CD4-positive, alpha-beta T cell treated with Interleukin-12 subunit alpha and Interleukin-12 subunit beta, for 1 hour (primary cell): ENCODE measurements around the gene COL27A1.

ENCODE experiments used
- DNase-seq: peaks from one replicate; pipeline ENCODE4 v3.0.0-alpha.2; 2020

The COL27A1 gene

DNA sequence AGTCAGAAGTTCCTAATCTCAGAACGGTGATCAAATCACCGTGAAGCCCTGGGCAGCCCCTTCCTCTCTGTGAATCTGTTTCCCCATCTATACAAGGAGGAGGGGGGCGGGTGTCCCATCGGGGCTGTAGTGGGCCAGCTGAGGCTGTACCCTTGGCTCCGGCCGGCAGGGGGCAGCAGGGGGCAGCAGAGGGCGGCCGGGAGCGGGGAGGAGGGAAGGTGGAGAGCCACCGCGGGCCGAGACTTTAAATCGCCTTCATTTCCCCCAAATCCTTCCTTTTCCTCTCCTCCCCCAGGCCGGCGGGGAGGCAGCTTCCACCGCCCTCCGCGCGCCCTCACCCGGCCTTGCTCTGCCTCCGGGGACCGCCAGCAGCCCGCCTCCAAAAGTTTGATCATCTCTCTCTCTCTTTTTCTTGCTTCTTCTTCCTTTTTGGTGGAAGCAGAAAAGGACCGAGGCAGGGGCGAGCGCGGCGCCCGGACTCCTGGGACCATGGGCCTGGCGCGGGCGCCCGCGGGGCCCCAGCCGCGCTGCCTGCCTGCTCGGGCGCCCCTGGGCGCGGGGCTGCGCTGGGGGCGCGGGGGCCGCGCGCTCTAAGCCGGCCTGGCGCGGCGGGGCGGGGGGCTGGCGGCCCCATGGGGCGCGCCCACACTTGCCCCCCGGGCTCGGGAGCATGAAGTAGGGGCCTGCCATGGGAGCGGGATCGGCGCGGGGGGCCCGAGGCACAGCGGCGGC is at the start of gene COL27A1:
COL27A1 (plus strand) TSS at position 275 of the 732 bp plus-strand sequence; CDS start at position 689, 414 bp downstream.
- DNase-seq: peak; percentile 73

DNA sequence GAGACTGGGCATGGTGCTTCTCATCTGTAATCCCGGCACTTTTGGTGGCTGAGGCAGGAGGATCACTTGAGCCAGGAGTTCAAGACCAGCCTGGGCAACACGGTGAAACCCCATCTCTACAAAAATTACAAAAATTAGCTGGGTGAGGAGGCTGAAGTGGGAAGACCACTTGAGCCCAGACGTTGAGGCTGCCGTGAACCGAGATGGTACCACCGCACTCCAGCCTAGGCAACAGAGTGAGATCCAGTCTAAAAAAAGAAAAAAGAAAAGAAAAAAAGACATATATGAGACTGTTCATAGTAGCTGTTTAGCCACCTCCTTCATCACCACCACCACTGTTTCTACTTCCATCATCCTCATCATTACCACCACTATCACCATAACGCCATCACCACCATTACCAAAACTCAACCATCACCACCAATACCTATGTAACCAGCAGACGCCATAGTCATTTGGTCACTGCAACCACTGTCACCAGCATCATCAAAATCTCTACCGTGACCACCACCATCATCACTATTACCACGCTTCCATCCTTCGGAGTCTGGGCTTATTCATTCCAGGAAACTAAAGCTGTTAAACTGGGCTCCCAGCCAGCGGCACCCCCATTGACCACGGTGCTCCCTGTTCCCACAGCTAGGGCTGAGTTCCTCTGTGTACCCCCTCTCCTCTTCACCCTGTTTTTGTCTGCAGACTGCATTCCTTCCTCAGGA is 47.9 kb upstream of the COL27A1 start:
- DNase-seq: no peak

DNA sequence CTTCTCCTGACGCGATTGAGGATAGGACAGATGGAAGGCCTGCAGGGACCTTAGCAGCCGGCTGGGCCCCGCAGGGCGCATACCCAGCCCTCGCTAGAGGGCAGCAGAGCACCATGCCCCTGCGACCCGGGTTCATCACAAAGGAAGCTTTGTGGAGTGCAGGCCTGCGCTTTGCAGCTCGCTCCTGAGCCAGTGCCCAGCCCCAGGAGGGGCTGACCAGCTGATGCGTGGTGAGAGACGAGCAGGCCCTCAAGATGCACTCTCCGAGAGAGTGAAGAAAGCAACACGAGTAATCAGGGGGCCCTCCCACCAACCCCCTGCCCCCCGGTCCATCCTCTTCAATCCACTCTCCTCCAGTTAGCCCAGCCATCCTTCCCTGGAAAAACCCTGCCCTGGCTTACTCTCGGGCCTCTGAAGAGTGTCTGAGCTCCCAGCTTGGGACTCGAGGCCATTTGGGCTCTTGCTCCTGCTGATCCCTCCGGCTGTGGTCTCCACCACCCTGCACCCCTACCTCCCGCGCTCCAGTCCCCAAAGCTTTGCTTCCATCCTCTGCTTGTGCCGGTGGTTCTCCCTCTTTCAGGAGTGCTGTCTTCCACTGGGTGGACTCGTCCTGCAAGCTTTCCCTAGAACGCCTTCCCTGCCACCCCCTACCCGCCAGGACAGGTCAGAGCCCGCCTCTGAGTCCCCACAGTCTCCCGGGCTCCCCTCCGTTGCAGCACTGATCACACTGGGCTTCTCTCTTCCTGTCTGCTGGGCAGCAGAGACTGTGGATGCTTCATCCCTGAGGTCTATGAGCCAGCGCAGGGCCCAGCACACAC is 47.1 kb upstream of the COL27A1 start:
- peak; percentile 38 for DNase-seq

GRCh38 chr9:114109124-114109523 is 46.2 kb upstream of the COL27A1 start:
- DNase-seq: no peak

GRCh38 chr9:114110180-114110579 is 45.2 kb upstream of the COL27A1 start:
- no peak for DNase-seq

DNA sequence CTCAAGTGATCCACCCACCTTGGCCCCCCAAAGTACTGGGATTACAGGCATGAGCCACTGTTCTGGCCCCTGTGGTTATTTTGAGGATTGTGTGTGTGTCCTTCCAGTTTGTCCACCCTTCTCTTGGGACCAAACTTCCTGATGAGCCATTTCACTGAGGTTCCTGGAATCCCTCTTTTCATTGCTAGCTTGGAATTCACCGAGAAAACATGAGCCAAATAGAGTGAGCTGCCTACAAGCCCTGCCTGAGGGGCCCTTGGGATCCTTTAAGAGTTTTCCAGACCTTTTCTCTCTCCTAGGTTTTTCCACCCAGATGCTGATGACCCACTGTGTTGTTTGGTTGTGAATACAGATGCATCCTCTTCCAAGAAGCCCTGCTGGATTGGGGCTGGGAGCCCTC is 43.0 kb upstream of the COL27A1 start:
- no peak for DNase-seq

GRCh38 chr9:114112778-114113584 is 42.4 kb upstream of the COL27A1 start:
- no peak for DNase-seq

DNA sequence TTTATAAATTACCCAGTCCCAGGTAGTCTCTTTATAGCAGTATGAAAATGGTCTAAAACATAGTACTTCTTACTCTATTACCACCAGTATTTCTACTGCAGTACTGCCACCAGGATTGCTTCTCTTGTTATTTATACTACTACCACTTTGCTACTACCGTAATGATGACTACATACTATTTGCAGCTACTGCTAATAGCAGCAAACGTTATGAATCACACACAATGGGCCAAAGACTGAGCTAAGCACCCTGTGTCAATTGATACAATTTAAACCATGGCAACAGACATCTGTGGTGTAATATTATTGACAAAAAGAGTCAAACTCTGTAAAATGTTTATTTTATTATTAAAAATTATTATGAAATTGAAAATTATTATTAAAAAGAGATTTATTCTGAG is 41.0 kb upstream of the COL27A1 start:
- DNase-seq: no peak

DNA sequence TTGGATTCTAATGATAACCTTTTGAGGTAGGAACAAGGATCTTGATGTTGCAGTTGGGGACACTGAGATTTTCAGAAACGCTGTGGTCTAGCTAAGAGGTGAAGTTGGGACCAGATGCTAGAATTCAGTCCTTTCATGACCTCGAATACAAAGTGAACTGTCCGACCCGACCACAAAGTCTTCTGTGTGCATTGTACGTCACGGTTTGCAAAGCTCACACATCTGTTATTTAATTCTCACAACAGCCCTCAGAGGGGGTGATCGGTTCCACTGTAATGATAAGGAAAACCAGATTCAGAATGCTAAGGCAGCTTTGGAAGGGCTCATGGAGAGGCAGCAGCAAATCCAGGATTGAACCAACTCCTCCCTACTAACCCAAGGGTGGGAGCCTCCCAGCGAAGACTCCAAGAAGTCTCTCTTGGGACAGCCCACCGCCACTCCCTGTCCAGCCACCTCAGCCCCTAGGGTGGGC is 39.6 kb upstream of the COL27A1 start:
- DNase-seq: no peak

DNA sequence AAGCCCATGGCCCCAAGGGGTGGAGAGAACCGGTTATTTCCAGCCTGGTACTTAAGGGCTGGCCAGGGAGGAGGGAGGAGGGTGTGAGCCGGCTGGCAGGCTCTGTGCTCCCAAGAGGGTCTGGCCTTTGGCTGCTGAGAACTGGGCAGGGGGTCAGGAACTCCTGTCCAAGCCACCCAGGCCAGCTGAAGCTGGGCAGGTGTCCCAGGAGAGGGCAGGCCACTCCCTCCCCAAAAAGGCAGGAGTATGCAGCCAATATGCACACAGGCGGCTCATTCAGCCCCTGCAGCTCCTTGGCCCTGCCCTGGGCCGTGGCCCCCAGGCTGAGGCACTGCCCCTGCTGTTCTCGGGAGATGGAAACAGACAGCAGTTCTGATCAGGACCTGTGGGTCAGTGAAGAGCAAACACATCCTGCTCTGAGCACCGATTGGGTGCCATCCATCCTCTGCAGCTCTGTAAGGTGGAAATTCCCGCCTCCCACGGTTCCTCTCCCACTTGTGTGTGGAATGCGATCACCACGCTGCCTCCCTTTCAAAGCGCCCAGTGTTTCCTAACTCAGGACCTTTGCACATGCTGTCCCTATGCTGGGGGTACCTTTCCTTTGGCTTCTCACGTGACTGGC is 39.1 kb upstream of the COL27A1 start:
- no peak for DNase-seq

DNA sequence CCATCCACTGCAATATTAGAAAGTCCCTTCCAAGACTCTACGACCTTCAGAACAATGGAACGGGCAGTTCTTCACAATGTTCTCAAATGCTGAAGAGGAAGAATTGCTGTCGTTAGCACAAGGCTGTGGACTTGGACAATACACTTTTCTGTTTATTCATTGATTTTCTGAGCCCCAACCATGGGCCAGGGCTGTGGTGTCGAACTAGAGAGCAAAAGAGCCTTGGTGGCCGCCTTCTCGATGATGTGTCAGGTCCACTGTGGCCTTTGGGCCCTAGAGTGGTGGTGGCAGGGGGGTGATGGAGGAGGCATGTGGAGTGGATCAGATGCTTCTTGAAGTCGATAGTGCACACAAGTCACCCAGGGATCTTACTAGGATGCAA is 37.7 kb upstream of the COL27A1 start:
- no peak for DNase-seq

GRCh38 chr9:114117996-114118830 is 37.1 kb upstream of the COL27A1 start:
- no peak for DNase-seq

DNA sequence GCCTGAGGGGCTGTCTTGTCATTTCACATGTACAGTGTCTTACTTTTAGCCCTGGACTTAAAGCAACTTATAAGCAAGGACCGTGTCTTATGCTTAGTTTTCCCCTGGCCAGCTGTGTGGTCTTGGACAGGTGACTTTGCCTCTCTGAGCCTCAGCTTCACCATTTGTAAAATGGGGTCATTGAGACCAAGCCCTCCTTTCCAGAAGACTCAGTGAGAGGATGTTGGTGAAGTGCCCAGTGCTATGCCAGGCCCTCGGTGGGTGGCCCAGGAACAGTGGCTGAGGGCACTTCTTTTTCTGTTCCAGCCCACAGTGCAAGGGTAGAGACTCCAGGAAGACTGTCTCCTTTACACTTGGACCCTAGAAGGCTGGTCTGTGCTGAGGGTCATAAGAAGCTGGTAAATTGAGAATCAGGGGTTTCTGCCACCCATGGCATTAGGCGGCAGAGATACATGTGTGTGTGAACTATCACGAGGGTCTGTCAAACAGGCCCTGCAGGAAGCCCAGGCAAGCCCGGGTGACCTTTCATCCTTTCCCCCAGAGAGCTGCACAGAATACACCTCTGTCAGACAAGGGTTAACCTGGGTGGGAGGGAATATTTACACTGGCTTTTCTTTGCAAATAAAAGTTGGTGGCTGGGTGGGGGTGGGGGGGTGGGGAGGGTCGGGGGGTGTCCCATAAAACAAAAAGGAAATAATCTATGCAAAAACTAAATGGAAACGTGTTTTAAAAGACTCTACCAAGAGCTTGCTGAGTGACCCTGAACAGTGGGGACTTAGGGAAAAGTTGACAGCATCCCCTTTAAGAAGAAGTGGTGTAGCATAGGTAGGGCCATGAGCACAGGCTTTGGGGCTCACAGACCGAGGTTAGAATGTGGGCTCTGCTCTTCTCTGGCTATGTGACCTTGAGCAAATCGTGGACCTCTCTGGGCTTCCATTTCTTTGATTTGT is 35.8 kb upstream of the COL27A1 start:
- no peak for DNase-seq

GRCh38 chr9:114120192-114121014 is 34.9 kb upstream of the COL27A1 start:
- no peak for DNase-seq

- no peak for DNase-seq
Observed at GRCh38 chr9:114121227-114122135, 33.9 kb upstream of the COL27A1 start.

- no peak for DNase-seq
Observed at GRCh38 chr9:114122136-114123027, 33.0 kb upstream of the COL27A1 start.
